HepG2 (cell line): ENCODE data around the gene SELPLG. TPM values are rescaled to one million over a fixed set of nuclear protein-coding genes. Genes with fewer than 3 reads are reported as not detected.
A peak's percentile ranks its signal among the peaks of the same experiment; 100 is the strongest.

Experiments
- ATAC-seq: fragments of 200-7000 bp; cut with Tn5 transposase; 3 replicates; pipeline ENCODE4 v1.9.1; 2020; ENCODE audit warnings: mild to moderate bottlenecking, moderate library complexity
- BruUV-seq: library from RNA; stranded (reverse); fragments of 400-500 nt; replicated peaks from 2 replicates; lab custom pipeline; 2021; lab: Mats Ljungman, UMichigan
- CTCF ChIA-PET: fragments of 300-600 bp; formaldehyde crosslinking; extraction: SDS; loops from one replicate; lab custom pipeline; 2021; ENCODE audit warnings: low total read pairs, inconsistent platforms, low intra/inter-chr PET ratio; lab: Yijun Ruan, JAX
- POLR2A ChIA-PET: fragments of 350-600 bp; sonication (Branson Sonifier 250); formaldehyde crosslinking; loops from one replicate; lab custom pipeline; 2020; ENCODE audit warnings: antibody characterized with exemption, inconsistent platforms; lab: Yijun Ruan, JAX
- DNase-seq: peaks from one replicate; pipeline ENCODE4 v3.0.0-alpha.2; 2015; ENCODE audit warnings: low spot score
- FAIRE-seq: peaks from 3 replicates; lab custom pipeline; 2011; peaks lifted over from hg19 to GRCh38; lab: Jason Lieb, UNC
- H2AFZ ChIP-seq: one replicate; pipeline ENCODE4 v1.6.1; 2011; ENCODE audit warnings: low read length, inconsistent platforms
- H3K27ac ChIP-seq: fragments of 300-600 bp; 3 replicates; pipeline ENCODE4 v1.8.0; 2011; ENCODE audit warnings: mixed run types, mild to moderate bottlenecking, mixed read lengths, low read length, inconsistent platforms; ENCODE audit not compliant: insufficient read depth; ENCODE audit errors: extremely low read length
- H3K27me3 ChIP-seq, 2 experiments: fragments of 200-600 bp in 1 of 2; 2 replicates in 1 of 2; 3 replicates in 1 of 2; pipeline versions ENCODE4 v1.6.0 to v1.8.0; 2011; ENCODE audit warnings: low read length in 2 of 2, mild to moderate bottlenecking in 2 of 2, moderate library complexity in 2 of 2, inconsistent platforms in 1 of 2; ENCODE audit not compliant: insufficient read depth in 2 of 2, control insufficient read depth in 1 of 2
- H3K36me3 ChIP-seq, 2 experiments: fragments of 200-600 bp in 1 of 2; replicated peaks in 1 of 2; 2 replicates in 1 of 2; 3 replicates in 1 of 2; pipeline versions ENCODE4 v1.5.1 to v1.8.0; 2011; ENCODE audit warnings: low read length in 2 of 2, inconsistent platforms in 1 of 2; ENCODE audit not compliant: insufficient read depth in 2 of 2, control insufficient read depth in 1 of 2
- H3K4me1 ChIP-seq: 2 replicates; pipeline ENCODE4 v1.5.1; 2012; ENCODE audit warnings: low read length, inconsistent platforms; ENCODE audit not compliant: insufficient read depth
- H3K4me2 ChIP-seq: 2 replicates; pipeline ENCODE4 v1.6.0; 2011; ENCODE audit warnings: low read depth, low read length, inconsistent platforms
- H3K4me3 ChIP-seq, 3 experiments: fragments of 200-600 bp in 1 of 3; sonication (generic), shearing (Covaris generic) in 1 of 3; replicated peaks in 1 of 3; 2 replicates each; pipeline ENCODE4 v1.5.1; 2011 to 2016; ENCODE audit warnings: low read length in 3 of 3, inconsistent platforms in 2 of 3, low read depth in 2 of 3, mild to moderate bottlenecking in 2 of 3, control low read depth in 1 of 3, mixed read lengths in 1 of 3; ENCODE audit not compliant: insufficient read depth in 1 of 3
- H3K79me2 ChIP-seq: one replicate; pipeline ENCODE4 v1.6.1; 2011; ENCODE audit warnings: low read length, inconsistent platforms; ENCODE audit not compliant: insufficient read depth
- H3K9ac ChIP-seq: 2 replicates; pipeline ENCODE4 v1.6.0; 2011; ENCODE audit warnings: mild to moderate bottlenecking, low read depth, low read length, inconsistent platforms; ENCODE audit not compliant: insufficient read depth
- H3K9me3 ChIP-seq: 2 replicates; pipeline ENCODE4 v1.5.1; 2012; ENCODE audit warnings: mild to moderate bottlenecking, low read length
- H4K20me1 ChIP-seq: 2 replicates; pipeline ENCODE4 v1.6.0; 2011; ENCODE audit warnings: inconsistent platforms, mild to moderate bottlenecking, low read length, moderate library complexity; ENCODE audit not compliant: insufficient read depth
- KDM5A ChIP-seq: fragments of 200-600 bp; sonication (generic); IDR thresholded peaks from 2 replicates; pipeline ENCODE4 v1.7.0; 2018; ENCODE audit warnings: antibody characterized with exemption, mild to moderate bottlenecking, low read length, borderline replicate concordance
- MAFF ChIP-seq: IDR thresholded peaks from 2 replicates; pipeline ENCODE4 v1.6.1; 2011; ENCODE audit warnings: low read depth, low read length, improper control_type of control experiment
- NR2F6 ChIP-seq, 2 experiments: IDR thresholded peaks; 2 replicates each; pipeline ENCODE4 v1.6.1; 2016; ENCODE audit warnings: antibody characterized with exemption in 1 of 2, mild to moderate bottlenecking in 1 of 2
- RBM22 ChIP-seq: fragments of 200-400 bp; formaldehyde crosslinking; optimal IDR thresholded peaks from 2 replicates; pipeline ENCODE3; 2017; ENCODE audit warnings: mild to moderate bottlenecking, low read length, moderate library complexity
- RXRA ChIP-seq: sonication (generic); formaldehyde crosslinking; IDR thresholded peaks from 2 replicates; pipeline ENCODE4 v1.5.1; 2020; ENCODE audit warnings: missing genetic modification reagents
- SP2 ChIP-seq: sonication (generic); formaldehyde crosslinking; IDR thresholded peaks from 2 replicates; pipeline ENCODE4 v1.5.1; 2020; ENCODE audit warnings: mild to moderate bottlenecking, missing genetic modification reagents
- ZEB1 ChIP-seq: IDR thresholded peaks from 2 replicates; pipeline ENCODE4 v1.6.1; 2012; ENCODE audit warnings: mild to moderate bottlenecking, low read depth, inconsistent platforms; ENCODE audit not compliant: insufficient replicate concordance
- ZFP82 ChIP-seq: sonication (generic); formaldehyde crosslinking; IDR thresholded peaks from 2 replicates; pipeline ENCODE4 v1.5.1; 2020; ENCODE audit warnings: mild to moderate bottlenecking, missing genetic modification reagents, borderline replicate concordance
- ZNF616 ChIP-seq: sonication (generic); formaldehyde crosslinking; IDR thresholded peaks from 2 replicates; pipeline ENCODE4 v1.5.0; 2020; ENCODE audit warnings: low read depth, mild to moderate bottlenecking, missing genetic modification reagents
- ZNF749 ChIP-seq: sonication (generic); formaldehyde crosslinking; IDR thresholded peaks from 2 replicates; pipeline ENCODE4 v1.8.0; 2022; ENCODE audit warnings: mild to moderate bottlenecking, missing genetic modification reagents, moderate library complexity, borderline replicate concordance
- WGBS: methylation state at CpG from one replicate; pipeline ENCODE4 v1.1.6; 2017; ENCODE audit warnings: low lambda C conversion rate; 5-methylcytosine and 5-hydroxymethylcytosine counted together
- in situ Hi-C: cut with HindIII; loops from 2 replicates; pipeline ENCODE4 v1.10.0; 2017; ENCODE audit warnings: low pct_unique_long_range_greater_than_20kb; ENCODE audit not compliant: extremely low pct_ligation_motif_present
- intact Hi-C: fragments of 100-400 bp; cut with micrococcal nuclease; formaldehyde crosslinking; loops from one replicate; pipeline ENCODE4 v1.10.0; 2022; ENCODE audit not compliant: unreplicated experiment
- polyA plus RNA-seq, 8 experiments: library from polyadenylated mRNA; depleted of rRNA in 3 of 8; stranded (reverse) in 7 of 8; unstranded in 1 of 8; fragments of >200 nt; fragmentation: Illumina TruSeq in 4 of 8; extraction: Trizol in 4 of 8; gene quantifications; 2 replicates each; pipeline versions ENCODE4 v1.2.1 to v1.2.3, GENCODE V29; 2011 to 2016; ENCODE audit warnings: low read depth in 4 of 8, missing spikeins in 1 of 8, mixed read lengths in 1 of 8; ENCODE audit not compliant: insufficient read depth in 1 of 8
- total RNA-seq, 5 experiments: library from RNA; depleted of rRNA; stranded (reverse); fragments of >200 nt; fragmentation: Illumina TruSeq; extraction: Trizol; gene quantifications; 2 replicates each; pipeline ENCODE4 v1.2.3, GENCODE V29; 2016; ENCODE audit warnings: low read depth in 1 of 5
- TF ChIP-seq, protein P1 (sequence below): sonication (generic); formaldehyde crosslinking; IDR thresholded peaks from 2 replicates; pipeline ENCODE4 v1.4.0; 2020; ENCODE audit warnings: missing genetic modification reagents

Gene SELPLG
- total and polyA plus RNA-seq, 2 of the 13 experiments (the other 11 are each of a cell fraction or from before 2014, with no cell fraction given) = 0.12 TPM; not detected in 1

GRCh38 chr12:108676707-108677106 lies 43.0 kb upstream of the SELPLG start (continued):
- TF ChIP-seq ZEB1 = no peak
- no peak for TF ChIP-seq ZNF616 (CRISPR knock-in tag)
- TF ChIP-seq SP2 (CRISPR knock-in tag) = no peak
- TF ChIP-seq, protein P1, sequence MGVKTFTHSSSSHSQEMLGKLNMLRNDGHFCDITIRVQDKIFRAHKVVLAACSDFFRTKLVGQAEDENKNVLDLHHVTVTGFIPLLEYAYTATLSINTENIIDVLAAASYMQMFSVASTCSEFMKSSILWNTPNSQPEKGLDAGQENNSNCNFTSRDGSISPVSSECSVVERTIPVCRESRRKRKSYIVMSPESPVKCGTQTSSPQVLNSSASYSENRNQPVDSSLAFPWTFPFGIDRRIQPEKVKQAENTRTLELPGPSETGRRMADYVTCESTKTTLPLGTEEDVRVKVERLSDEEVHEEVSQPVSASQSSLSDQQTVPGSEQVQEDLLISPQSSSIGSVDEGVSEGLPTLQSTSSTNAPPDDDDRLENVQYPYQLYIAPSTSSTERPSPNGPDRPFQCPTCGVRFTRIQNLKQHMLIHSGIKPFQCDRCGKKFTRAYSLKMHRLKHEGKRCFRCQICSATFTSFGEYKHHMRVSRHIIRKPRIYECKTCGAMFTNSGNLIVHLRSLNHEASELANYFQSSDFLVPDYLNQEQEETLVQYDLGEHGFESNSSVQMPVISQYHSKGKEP = no peak
- no peak for TF ChIP-seq MAFF
- no peak for TF ChIP-seq ZFP82
- TF ChIP-seq KDM5A = no peak
- no peak for TF ChIP-seq ZNF749 (CRISPR knock-in tag)
- TF ChIP-seq, all 625 proteins: peak for 0

- in situ Hi-C loops = no loop called here
- TF ChIP-seq RBM22 (peak; percentile 70), RXRA (CRISPR knock-in tag) (no peak), NR2F6 (IDR thresholded peaks at IDR 0.05) (0 out of 2 replicates have a peak, but pooled peaks have one; percentile 19), NR2F6 (CRISPR knock-in tag; IDR thresholded peaks at IDR 0.05) (no peak)
- TF ChIP-seq, all 625 proteins: peak for 2
- FAIRE-seq = no peak
- BruUV-seq = no TSS peak
- Histone ChIP-seq H3K4me1 (no peaks in the 10 kb centered on the region), H3K4me2 (no peak overlapping the region), H3K27ac (no peak overlapping the region), H3K9me3 (no peaks in the 10 kb centered on the region), H3K9ac (no peak overlapping the region), H3K27me3 (no peaks in the 10 kb centered on the region), H4K20me1 (no peaks in the 10 kb centered on the region), H2AFZ (no peak overlapping the region), H3K36me3 (peaks cover 13 to 56% of the 10 kb centered on the region in 2 experiments), H3K4me3 (no peak overlapping the region), H3K79me2 (peaks cover 44% of the 10 kb centered on the region)
- ChIA-PET CTCF (no interaction called here), POLR2A (no interaction called here)
- intact Hi-C loops = no loop called here
- ATAC-seq = no peak
- no peak for DNase-seq
- WGBS = 98% methylated on average over 4 of the region's 4 CpGs
Measured at GRCh38 chr12:108675792-108676191, 42.1 kb upstream of the SELPLG start.
